B cell (primary cell): ENCODE measurements around the gene ATP2A1. TPM values are rescaled to one million over a fixed set of nuclear protein-coding genes. Genes with fewer than 3 reads are reported as not detected.
"Not testable (repeated sequence)": the region's sequence is repeated elsewhere in the genome, so short reads cannot be mapped to it uniquely, and the experiment has no call there.

ENCODE experiments used
- ATAC-seq: fragments of 200-7000 bp; cut with Tn5 transposase; one replicate; pipeline ENCODE4 v1.10.0; 2021; ENCODE audit warnings: low read depth, mild to moderate bottlenecking, moderate number of reproducible peaks, moderate library complexity
- CTCF ChIA-PET: fragments of 350-600 bp; sonication (Branson Sonifier 250); formaldehyde crosslinking; loops from one replicate; lab custom pipeline; 2021; ENCODE audit warnings: antibody characterized with exemption, inconsistent platforms; lab: Charles Lee
- POLR2A ChIA-PET: fragments of 350-600 bp; sonication (Branson Sonifier 250); formaldehyde crosslinking; loops from one replicate; lab custom pipeline; 2021; ENCODE audit warnings: antibody characterized with exemption; lab: Charles Lee
- DNase-seq: peaks from one replicate; pipeline ENCODE4 v3.0.0; 2013
- H2AFZ ChIP-seq: 2 replicates; pipeline ENCODE4 v1.6.1; 2012; ENCODE audit warnings: mild to moderate bottlenecking, low read depth, low read length; ENCODE audit not compliant: insufficient read depth, poor library complexity, severe bottlenecking
- H3K27ac ChIP-seq, 2 donors: 1 replicate in 1 of 2; 2 replicates in 1 of 2; pipeline ENCODE4 v1.5.1; 2012 to 2013; ENCODE audit warnings: low read length in 2 of 2, mild to moderate bottlenecking in 2 of 2, moderate library complexity in 1 of 2
- H3K27me3 ChIP-seq, 4 experiments: fragments of 200-600 bp in 1 of 4; sonication (generic) in 1 of 4; replicated peaks in 1 of 4; 1 replicate in 2 of 4; 2 replicates in 2 of 4; pipeline versions ENCODE4 v1.6.1 to v1.7.0; 2013 to 2016; ENCODE audit warnings: low read length in 3 of 4, mild to moderate bottlenecking in 2 of 4, mixed read lengths in 1 of 4, moderate library complexity in 1 of 4; ENCODE audit not compliant: insufficient read depth in 4 of 4, control insufficient read depth in 3 of 4; ENCODE audit errors: control extremely low read depth in 1 of 4
- H3K36me3 ChIP-seq, 2 experiments: replicated peaks in 1 of 2; 1 replicate in 1 of 2; 2 replicates in 1 of 2; pipeline versions ENCODE4 v1.6.1 to v1.7.1; 2013; ENCODE audit warnings: low read length in 1 of 2; ENCODE audit not compliant: insufficient read depth in 2 of 2, control insufficient read depth in 1 of 2; ENCODE audit errors: control extremely low read depth in 1 of 2, extremely low read depth in 1 of 2
- H3K4me1 ChIP-seq, 2 donors: fragments of 200-600 bp in 1 of 2; sonication (generic) in 1 of 2; 1 replicate in 1 of 2; 2 replicates in 1 of 2; pipeline versions ENCODE4 v1.5.1 to v1.6.1; 2013 to 2017; ENCODE audit warnings: low read length in 2 of 2; ENCODE audit not compliant: control insufficient read depth in 2 of 2, insufficient read depth in 2 of 2
- H3K4me2 ChIP-seq: replicated peaks from 2 replicates; pipeline ENCODE3; 2012; ENCODE audit warnings: mild to moderate bottlenecking, low read depth, low read length; ENCODE audit not compliant: poor library complexity, severe bottlenecking
- H3K4me3 ChIP-seq, 5 experiments: fragments of 200-600 bp in 1 of 5; sonication (generic) in 1 of 5; 1 replicate in 3 of 5; 2 replicates in 2 of 5; pipeline versions ENCODE4 v1.5.1 to v1.7.0; 2011 to 2016; ENCODE audit warnings: low read length in 4 of 5, mild to moderate bottlenecking in 4 of 5, low read depth in 2 of 5, control low read depth in 1 of 5, moderate library complexity in 1 of 5; ENCODE audit not compliant: insufficient read depth in 1 of 5; ENCODE audit errors: control extremely low read depth in 1 of 5, extremely low read depth in 1 of 5
- H3K79me2 ChIP-seq: fragments of 200-600 bp; sonication (generic); one replicate; pipeline ENCODE4 v1.6.0; 2016; ENCODE audit warnings: low read length; ENCODE audit not compliant: control insufficient read depth, insufficient read depth
- H3K9ac ChIP-seq: fragments of 200-600 bp; sonication (generic); 2 replicates; pipeline ENCODE4 v1.6.1; 2017; ENCODE audit warnings: mild to moderate bottlenecking, low read length, moderate library complexity
- H3K9me3 ChIP-seq, 3 donors: one replicate each; pipeline versions ENCODE4 v1.6.1 to v1.7.1; 2013; ENCODE audit warnings: low read length in 2 of 3; ENCODE audit not compliant: control insufficient read depth in 2 of 3, insufficient read depth in 1 of 3; ENCODE audit errors: control extremely low read depth in 1 of 3
- H4K20me1 ChIP-seq: 2 replicates; pipeline ENCODE4 v1.6.0; 2012; ENCODE audit warnings: mild to moderate bottlenecking, low read length; ENCODE audit not compliant: insufficient read depth, control insufficient read depth, poor library complexity, severe bottlenecking
- H3K27ac Mint-ChIP-seq: one replicate; pipeline ENCODE4 v1.8.0; 2021; ENCODE audit warnings: mixed read lengths
- H3K27me3 Mint-ChIP-seq: one replicate; pipeline ENCODE4 v1.8.0; 2021; ENCODE audit warnings: mixed read lengths
- H3K4me1 Mint-ChIP-seq: one replicate; pipeline ENCODE4 v1.8.0; 2021; ENCODE audit warnings: mixed read lengths
- H3K4me3 Mint-ChIP-seq: one replicate; pipeline ENCODE4 v1.8.0; 2021; ENCODE audit warnings: mixed read lengths
- H3K9me3 Mint-ChIP-seq: one replicate; pipeline ENCODE4 v1.8.0; 2022; ENCODE audit warnings: mixed read lengths; ENCODE audit not compliant: insufficient read depth
- CTCF ChIP-seq: fragments of 200-600 bp; IDR thresholded peaks from one replicate; pipeline ENCODE4 v1.8.0; 2022; ENCODE audit warnings: antibody characterized with exemption, mild to moderate bottlenecking
- EZH2 ChIP-seq: IDR thresholded peaks from 2 replicates; pipeline ENCODE4 v1.6.1; 2012; ENCODE audit warnings: borderline replicate concordance, low read depth, mild to moderate bottlenecking, moderate library complexity, low read length; ENCODE audit not compliant: insufficient read depth, poor library complexity, severe bottlenecking
- WGBS: methylation state at CpG from one replicate; pipeline ENCODE4 v1.1.5; 2013; ENCODE audit warnings: missing lambda C conversion rate; ENCODE audit not compliant: insufficient coverage; 5-methylcytosine and 5-hydroxymethylcytosine counted together
- intact Hi-C: fragments of 100-400 bp; cut with micrococcal nuclease; formaldehyde crosslinking; loops from one replicate; pipeline ENCODE4 v1.10.0; 2022
- polyA plus RNA-seq: library from polyadenylated mRNA; depleted of rRNA; stranded (reverse); fragments of >200 nt; gene quantifications from 2 replicates; pipeline ENCODE4 v1.2.3, GENCODE V29; 2012
- total RNA-seq, 2 donors: library from RNA; stranded (reverse); fragments of 120-200 nt in 1 of 2; gene quantifications; 1 replicate in 1 of 2; 2 replicates in 1 of 2; pipeline versions ENCODE4 v1.2.3 to v1.2.4, GENCODE V29; 2013 to 2022

The ATP2A1 gene
- total and polyA plus RNA-seq, 2 donors (not counting 1 experiment from before 2014, with no cell fraction given) = 0.31 to 0.84 TPM

GRCh38 chr16:28867241-28867640, 11.0 kb upstream of the ATP2A1 start:
- CTCF ChIA-PET = interaction anchor here (1.1 kb wide), 1 partner anchor 78 kb away, joined by 3 read pairs; no protein-coding TSS in a partner anchor
- peaks cover 28% of the 10 kb centered on the region for H3K4me1 Mint-ChIP-seq
- no peak overlapping the region for H3K27ac Mint-ChIP-seq

GRCh38 chr16:28867646-28868045, 10.6 kb upstream of the ATP2A1 start:
- H3K4me3 Mint-ChIP-seq, H2AFZ ChIP-seq, ATAC-seq, H3K9me3 ChIP-seq, H3K79me2 ChIP-seq, H3K27ac Mint-ChIP-seq, H3K4me2 ChIP-seq, H3K27me3 ChIP-seq, H3K9me3 Mint-ChIP-seq, POLR2A ChIA-PET, H3K27ac ChIP-seq, H3K4me3 ChIP-seq, DNase-seq, intact Hi-C loops, H3K27me3 Mint-ChIP-seq, H3K9ac ChIP-seq: not testable (repeated sequence)
- WGBS = 98% methylated on average over 8 of the region's 9 CpGs
- peaks cover 2 to 36% of the 10 kb centered on the region in 2 experiments for H3K36me3 ChIP-seq
- H3K4me1 Mint-ChIP-seq = peaks cover 28% of the 10 kb centered on the region
- peaks cover 29% of the 10 kb centered on the region for H4K20me1 ChIP-seq
- CTCF ChIA-PET = interaction anchor here (1.1 kb wide), 1 partner anchor 77 kb away, joined by 3 read pairs; no protein-coding TSS in a partner anchor
- peaks cover 5 to 20% of the 10 kb centered on the region in 2 donors for H3K4me1 ChIP-seq

More at GRCh38 chr16:28867241-28867640, 11.0 kb upstream of the ATP2A1 start:
- Histone ChIP-seq H3K27me3 (no peaks in the 10 kb centered on the region), H3K9ac (no peak overlapping the region), H3K36me3 (peaks cover 2 to 36% of the 10 kb centered on the region in 2 experiments), H3K9me3 (no peaks in the 10 kb centered on the region), H3K79me2 (peaks cover 4% of the 10 kb centered on the region), H3K4me1 (peaks cover 5 to 24% of the 10 kb centered on the region in 2 donors), H3K4me2 (no peak overlapping the region), H3K27ac (no peak overlapping the region), H3K4me3 (no peak overlapping the region), H2AFZ (no peak overlapping the region), H4K20me1 (peaks cover 28% of the 10 kb centered on the region)
- POLR2A ChIA-PET = no interaction called here
- ATAC-seq (no peak), DNase-seq (no peak)
- no peak overlapping the region for H3K4me3 Mint-ChIP-seq
- H3K27me3 Mint-ChIP-seq = no peaks in the 10 kb centered on the region
- no peak for TF ChIP-seq CTCF
- TF ChIP-seq EZH2 = no peak
- intact Hi-C loops = no loop called here
- H3K9me3 Mint-ChIP-seq = no peaks in the 10 kb centered on the region
- 83% methylated on average over 2 of the region's 13 CpGs for WGBS
